ENCODE results near the gene STX10. TPM values are rescaled to one million over a fixed set of nuclear protein-coding genes. Genes with fewer than 3 reads are reported as not detected.

STX10 gene
- total and polyA plus RNA-seq, 9 of the 15 experiments (the other 6 are each of a cell fraction or from before 2014, with no cell fraction given): 0.51 to 66.3 (median 31.0) TPM

GRCh38 chr19:13099073-13099999, 50.8 kb downstream of the STX10 start (continued):
- TF ChIP-seq ZNF77 (CRISPR knock-in tag; IDR thresholded peaks at IDR 0.05) (no peak), RBM25 (IDR thresholded peaks at IDR 0.05; ENCODE audit: low read depth, low read length, severe bottlenecking) (no peak), MAFG (tag; conservative IDR thresholded peaks at IDR 0.05) (no peak), USF2 (CRISPR knock-in tag; IDR thresholded peaks at IDR 0.05) (no peak), SMARCC2 (IDR thresholded peaks at IDR 0.05; ENCODE audit: low read depth) (no peak), ZNF212 (CRISPR knock-in tag; IDR thresholded peaks at IDR 0.05) (peak; percentile 77; the same call in 1 of the 2 replicates), ILF3 (IDR thresholded peaks at IDR 0.05; ENCODE audit: borderline replicate concordance) (no peak), TCFL5 (CRISPR knock-in tag; conservative IDR thresholded peaks at IDR 0.05) (no peak), TBL1XR1 (IDR thresholded peaks at IDR 0.05; ENCODE audit: low read length in 2 of 2) (0 out of 4 replicates have a peak, but pooled peaks of 1 of the 2 experiments have one; percentile 21), SP2 (IDR thresholded peaks at IDR 0.05; ENCODE audit: extremely low read depth, low read depth, low read length, poor library complexity, severe bottlenecking) (no peak), ATF7 (IDR thresholded peaks at IDR 0.05) (peak; percentile 57), ETV6 (IDR thresholded peaks at IDR 0.05; ENCODE audit: borderline replicate concordance in 1 of 2, low read depth in 2 of 2, low read length in 1 of 2) (no peak; a peak in 1 of 4 replicates), ETV6 (CRISPR knock-in tag; IDR thresholded peaks at IDR 0.05; ENCODE audit: borderline replicate concordance) (no peak), MAFK (IDR thresholded peaks at IDR 0.05; ENCODE audit: low read length) (no peak), RBM14 (IDR thresholded peaks at IDR 0.05; ENCODE audit: borderline replicate concordance, insufficient read depth, low read depth, low read length) (no peak), ZBTB5 (IDR thresholded peaks at IDR 0.05) (no peak), TCF3 (CRISPR knock-in tag; IDR thresholded peaks at IDR 0.05) (no peak; the same call in 1 of the 2 replicates), ZNF41 (CRISPR knock-in tag; conservative IDR thresholded peaks at IDR 0.05) (no peak), ILK (tag; IDR thresholded peaks at IDR 0.05; ENCODE audit: borderline replicate concordance, low read depth) (no peak), TFAM (CRISPR knock-in tag; conservative IDR thresholded peaks at IDR 0.05) (no peak), JUN (IDR thresholded peaks at IDR 0.05; ENCODE audit: borderline replicate concordance, low read depth, low read length) (no peak), JUN (CRISPR knock-in tag; IDR thresholded peaks at IDR 0.05; ENCODE audit: borderline replicate concordance) (no peak), PHB2 (IDR thresholded peaks at IDR 0.05; ENCODE audit: low read depth) (no peak), RBBP5 (IDR thresholded peaks at IDR 0.05; ENCODE audit: borderline replicate concordance, insufficient read depth, low read length, poor library complexity, severe bottlenecking) (peak; percentile 89), ZBTB8A (IDR thresholded peaks at IDR 0.05; ENCODE audit: partially characterized antibody) (no peak)

Measured in K562 (cell line).